ENCODE measurements around the gene ATPAF2.

ATPAF2 gene

DNA sequence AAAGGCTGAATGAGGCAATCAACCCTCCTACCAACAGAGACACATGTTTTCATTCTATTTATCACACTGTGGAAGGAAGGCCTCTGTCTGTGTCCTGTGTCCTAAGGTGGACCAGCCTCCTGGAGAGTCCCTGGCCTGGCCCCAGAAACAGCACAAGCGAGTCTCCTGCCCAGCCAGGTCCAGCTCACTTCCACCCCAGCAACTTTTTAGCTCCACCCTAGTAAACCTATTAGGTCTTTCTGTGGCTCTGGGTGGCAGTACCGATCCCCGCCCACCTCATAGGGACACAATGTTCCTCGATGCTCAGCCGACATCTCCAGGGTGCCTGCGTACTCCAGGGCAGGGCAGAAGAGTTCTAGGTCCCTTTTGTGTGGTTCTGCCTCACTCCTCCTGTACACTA lies 55.6 kb downstream of the ATPAF2 start:
- no peak for DNase-seq

DNA sequence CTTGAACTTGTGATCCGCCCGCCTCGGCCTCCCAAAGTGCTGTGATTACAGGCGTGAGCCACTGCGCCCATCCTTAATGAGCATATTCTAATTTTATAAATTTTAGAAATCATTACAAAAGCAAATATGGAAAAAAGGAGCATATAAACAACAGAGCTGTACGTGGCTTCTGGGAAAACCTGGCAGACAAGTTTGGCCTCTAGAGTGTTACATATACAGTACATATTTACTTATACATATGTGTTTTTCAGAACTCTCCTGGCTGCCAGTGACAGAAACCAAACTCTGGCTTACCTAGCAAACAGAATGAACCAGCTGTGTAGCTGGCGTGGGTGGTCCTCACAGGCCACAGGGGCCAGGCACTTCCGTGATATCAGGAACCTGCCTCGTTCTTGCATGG lies 56.2 kb downstream of the ATPAF2 start:
- no peak for DNase-seq

DNA sequence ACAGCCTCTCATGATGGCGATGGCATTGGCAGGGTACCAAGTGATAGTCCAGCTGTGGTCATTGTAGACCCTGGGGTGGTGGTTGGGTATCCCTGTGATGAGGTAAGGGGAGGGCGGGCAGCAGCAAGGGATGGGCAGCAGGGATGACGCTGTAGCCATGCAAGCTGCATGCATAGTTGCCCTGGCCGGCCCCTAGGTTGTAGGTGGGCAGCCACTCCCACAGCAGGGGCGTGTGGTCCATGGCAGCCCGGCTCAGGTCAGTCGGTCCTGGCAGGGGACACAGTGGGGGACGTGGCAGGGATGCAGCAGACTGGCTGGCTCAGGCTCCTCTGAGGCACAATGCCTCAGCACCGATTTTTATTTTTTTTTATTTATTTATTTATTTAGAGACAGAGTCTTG lies 57.6 kb downstream of the ATPAF2 start:
- no peak for DNase-seq

DNA sequence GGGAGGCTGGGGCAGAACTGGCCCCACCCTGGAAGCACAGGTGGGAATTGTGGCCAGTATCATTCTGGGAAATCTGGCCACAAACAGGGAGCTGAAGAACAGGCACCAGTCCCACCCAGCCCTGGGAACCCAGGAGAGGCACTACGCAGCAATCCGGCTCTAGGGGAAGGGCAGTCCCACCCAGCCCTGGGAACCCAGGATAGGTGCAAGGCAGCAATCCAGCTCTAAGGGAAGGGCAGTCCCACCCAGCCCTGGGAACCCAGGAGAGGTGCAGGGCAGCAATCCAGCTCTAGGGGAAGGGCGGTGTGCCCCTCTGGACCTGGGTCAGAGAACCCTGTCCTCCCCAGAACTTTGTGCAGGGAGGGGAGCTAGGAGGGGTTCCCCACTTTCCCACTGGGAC lies 59.2 kb downstream of the ATPAF2 start:
- DNase-seq = no peak

DNA sequence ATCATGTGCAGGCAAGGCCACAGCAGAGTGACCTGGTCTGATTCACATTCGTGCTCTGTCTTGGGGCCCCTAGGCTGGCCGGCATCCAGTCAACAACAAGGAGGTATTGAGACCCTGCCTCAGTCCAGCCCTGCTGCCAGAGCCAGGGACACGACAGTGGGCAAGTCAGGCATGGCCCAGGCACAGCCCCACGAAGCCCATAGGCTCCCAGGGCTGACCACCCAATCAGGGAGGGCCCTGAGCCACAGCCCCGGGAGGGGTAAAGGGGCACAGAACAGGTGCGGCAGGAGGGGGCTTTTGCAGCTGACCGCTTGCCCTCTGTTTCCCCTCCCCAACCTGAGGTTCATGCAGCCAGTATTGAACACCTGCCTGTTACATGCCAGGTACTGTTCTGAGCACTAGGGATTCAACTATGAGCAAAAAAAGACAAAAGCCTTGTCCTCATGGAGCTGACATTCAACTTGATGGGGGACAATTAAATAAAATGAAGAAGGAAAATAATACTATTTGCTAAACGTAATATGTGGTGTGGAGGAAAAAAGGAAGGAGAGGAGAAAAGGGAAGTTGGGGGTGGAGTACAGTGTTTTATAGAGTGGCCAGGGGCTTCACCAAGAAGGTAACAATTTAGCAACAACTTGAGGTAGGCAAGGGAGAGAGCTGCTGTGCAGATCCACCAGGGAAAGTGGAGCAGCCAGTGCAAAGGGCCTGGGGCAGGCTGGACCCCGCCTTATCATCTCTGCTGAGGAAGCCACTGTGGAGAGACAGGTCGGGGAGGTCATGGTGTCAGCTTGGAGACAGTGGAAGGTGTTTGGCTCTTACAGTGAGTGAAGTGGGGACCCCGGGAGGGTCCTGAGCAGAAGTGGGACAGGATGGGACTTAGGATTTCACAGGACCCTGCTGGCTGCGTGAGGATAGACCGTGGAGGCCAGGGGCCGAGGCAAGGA lies 60.2 kb downstream of the ATPAF2 start:
- no peak for DNase-seq

DNA sequence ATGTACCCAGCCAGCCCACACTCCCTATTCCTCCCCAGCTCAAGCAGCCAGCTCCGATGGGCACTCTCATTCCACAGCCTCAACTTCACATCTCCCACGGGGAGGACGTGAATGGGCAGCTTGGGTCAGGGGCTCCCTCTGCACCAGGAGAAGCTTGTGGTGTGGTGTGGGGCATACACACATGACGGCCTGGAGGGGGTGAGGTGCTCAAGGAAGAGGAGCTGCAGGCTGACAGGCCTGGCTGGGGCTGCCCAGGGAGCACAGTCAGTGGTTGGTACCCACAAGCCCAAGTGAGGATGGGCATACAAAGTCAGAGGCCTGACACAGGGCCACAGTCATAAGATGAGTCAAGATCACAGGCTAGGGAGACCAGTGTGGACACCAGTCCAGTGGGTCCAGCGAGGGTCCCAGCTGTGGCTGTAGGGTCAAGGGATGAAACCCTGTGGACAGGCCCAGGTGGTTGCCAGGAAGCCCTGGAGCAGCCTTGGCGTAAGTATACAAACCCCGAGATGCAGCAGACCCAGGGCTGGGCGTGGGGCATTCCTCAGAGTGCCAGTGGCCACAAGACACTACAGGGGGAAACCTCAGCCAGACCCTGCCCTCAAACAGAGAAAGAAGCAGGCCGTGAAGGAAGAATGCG lies 61.9 kb downstream of the ATPAF2 start:
- no peak for DNase-seq

DNA sequence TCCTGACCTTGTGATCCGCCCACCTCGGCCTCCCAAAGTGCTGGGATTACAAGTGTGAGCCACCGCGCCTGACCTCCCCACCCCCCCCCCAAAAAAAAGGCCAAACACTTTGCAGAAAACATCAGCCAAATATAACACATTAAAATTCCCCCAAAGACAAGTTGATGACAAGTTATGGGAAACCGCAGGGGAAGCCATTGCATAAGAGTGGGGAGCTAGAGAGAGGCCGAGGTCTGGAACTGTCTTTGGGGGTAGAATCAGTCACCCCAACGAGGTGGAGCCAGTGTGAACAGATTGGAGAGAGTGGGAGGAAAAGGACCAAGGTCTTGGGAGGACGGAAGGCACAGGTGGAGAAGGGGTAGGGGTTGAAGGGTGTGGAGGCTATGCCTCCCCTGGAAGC lies 63.5 kb downstream of the ATPAF2 start:
- DNase-seq = no peak

DNA sequence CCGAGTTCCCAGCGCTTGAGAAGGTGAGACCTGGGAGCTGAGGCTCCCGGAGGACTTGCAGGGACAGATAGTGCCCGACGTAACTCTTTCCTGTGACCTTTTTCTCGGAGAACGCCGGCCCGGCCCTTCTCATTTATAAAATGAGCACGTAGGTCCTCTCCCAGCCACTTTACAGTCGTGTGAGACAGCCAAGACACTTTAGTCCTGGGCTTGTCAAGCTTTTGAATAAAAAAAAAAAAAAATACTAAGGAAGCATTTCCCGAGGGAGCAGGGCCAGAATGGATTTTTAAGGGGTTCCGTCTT lies 66.1 kb downstream of the ATPAF2 start:
- DNase-seq = no peak

DNA sequence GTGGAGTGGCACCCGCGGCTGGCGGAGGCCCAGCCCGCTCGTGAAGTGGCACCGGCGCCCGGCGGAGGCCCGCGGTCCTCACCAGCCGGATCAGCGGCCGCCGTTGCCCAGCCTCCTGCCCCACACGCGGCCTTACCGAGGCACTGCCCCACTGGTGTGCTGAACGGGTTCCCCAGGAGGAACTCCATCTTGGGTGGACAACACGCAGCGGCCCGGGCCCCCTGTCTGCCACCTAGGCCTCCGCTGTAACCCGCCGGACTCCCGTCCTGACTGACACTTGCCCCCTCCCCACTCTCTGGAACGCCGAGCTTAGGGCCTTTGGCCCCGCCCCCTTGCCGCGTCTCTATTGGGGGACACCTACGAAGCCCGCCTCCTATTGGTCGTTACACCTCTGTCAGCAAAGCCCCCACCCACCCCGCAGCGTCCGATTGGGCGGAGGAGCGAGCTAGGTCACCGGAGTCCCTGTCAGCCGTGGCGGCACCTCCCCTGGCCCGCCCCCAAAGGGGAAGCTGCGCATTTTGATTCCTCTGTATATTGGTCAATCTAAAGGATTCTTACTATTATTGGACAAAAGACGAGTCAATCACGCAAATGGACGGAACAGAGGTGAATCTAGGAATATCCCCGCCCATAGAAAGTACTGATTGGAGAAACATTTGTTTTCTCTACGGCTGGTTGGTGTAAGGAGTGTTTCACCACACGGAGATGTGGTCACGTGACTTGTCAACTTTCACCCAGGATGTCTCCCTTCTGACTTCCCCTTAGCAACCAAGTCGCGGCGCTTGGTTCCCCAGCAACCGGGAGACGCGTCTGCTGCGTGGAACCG lies 66.6 kb downstream of the ATPAF2 start, which contains the start of the genes DRC3 and TOM1L2:
DRC3 (plus strand) TSS at position 737 of the 826 bp plus-strand sequence. CDS start 4,737 bp downstream, outside the sequence.
TOM1L2 (minus strand) TSS at position 275 of the 826 bp plus-strand sequence; CDS start at position 188, 87 bp downstream.
- DNase-seq = peak; percentile 96

DNA sequence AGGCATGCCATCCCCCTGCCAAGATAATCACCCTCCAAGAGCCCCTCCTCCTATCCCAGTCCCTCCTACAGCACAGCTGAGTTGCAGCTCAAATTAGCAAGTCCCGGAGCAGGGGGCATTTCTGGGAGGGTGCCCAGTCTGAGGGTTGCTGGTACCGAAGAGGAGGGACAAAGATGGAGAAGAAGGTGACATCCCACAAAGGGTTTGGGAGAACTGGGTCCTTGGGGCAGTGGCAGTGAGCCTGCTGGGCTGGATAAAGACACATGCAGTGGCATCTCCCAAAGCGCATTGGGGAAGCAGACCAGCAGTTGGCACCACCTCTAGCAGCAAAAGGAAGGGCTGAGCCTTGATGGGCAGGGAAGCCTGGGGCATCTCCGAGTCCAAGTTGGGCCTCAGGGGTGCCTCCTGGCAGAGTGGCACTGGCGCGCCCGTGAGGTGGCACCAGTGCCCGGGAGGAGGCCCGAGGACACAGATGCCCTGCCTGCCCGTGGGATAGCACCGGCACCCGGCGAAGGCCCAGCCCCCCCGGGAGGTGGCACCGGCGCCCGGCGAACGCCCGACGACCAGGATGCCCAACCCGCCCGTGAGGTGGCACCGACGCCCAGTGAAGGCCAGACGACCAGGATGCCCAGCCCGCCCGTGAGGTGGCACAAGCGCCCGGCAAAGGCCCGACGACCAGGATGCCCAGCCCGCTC lies 67.4 kb downstream of the ATPAF2 start:
- no peak for DNase-seq

DNA sequence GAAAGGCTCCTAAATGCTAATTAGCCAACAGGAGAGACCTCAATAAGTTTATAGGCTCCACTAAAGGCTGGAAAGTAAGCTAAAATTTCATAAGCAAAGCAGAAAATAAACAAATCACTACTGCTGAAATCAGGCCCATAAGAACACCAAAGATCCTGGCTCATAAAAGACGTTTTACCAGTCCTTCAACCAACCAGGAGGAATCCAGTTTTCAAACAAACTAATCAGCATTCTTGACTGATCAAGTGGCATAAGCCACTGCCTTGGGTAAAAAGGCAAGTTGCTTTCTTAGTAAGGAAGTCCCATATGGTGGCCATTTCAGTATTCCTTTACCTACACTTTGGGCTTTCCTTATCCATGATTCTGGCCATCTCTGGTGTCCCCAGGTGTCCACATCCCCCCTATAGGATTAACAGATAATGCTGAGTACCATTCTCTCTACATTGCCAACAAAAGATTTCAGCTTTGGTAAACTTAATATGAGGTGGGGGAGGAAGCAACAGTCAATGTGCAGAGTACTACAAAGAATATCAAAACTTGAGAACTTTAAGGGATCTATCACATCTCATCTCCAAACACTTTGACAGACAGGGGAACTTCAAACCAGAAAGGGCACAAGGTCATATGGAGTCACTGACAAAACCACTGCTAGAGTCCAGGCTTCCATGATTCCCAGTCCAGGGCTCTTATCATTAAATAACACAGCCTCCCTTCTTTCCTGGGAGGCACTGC lies 68.1 kb downstream of the ATPAF2 start:
- DNase-seq = no peak

All from NK-92 treated with Interleukin-12 subunit alpha and Interleukin-12 subunit beta, amount 100 ng/mL, for 24 hours (cell line).